NCI-H446 (cell line): ENCODE measurements around the gene UTF1.
"Not testable (repeated sequence)": the region's sequence is repeated elsewhere in the genome, so short reads cannot be mapped to it uniquely, and the experiment has no call there.

Experiments
- DNase-seq, 2 experiments: peaks; one replicate each; lab custom pipeline; 2025; lab: John Stamatoyannopoulos, UW

Gene UTF1

DNA sequence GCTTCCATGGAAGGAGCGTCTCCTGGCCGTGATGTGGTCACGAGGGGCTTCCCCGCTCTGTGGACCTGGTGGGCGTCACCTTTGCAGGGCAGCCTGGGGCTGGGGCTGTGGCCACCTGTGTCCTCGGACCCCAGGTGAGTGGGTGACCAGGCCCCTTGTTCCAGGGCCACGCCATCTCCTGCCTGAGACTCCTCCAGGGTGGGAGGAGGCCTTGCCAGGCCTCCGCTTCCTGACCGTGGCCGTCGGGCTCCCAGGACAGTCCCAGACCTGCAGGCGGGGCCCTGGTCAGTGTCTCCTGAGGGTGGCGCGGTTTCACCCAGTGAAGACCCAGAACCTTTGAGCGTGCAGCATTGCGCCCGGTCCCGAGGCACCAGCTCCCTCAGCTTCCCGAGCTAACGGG, 20.4 kb upstream of the UTF1 start:
- no peak for DNase-seq

DNA sequence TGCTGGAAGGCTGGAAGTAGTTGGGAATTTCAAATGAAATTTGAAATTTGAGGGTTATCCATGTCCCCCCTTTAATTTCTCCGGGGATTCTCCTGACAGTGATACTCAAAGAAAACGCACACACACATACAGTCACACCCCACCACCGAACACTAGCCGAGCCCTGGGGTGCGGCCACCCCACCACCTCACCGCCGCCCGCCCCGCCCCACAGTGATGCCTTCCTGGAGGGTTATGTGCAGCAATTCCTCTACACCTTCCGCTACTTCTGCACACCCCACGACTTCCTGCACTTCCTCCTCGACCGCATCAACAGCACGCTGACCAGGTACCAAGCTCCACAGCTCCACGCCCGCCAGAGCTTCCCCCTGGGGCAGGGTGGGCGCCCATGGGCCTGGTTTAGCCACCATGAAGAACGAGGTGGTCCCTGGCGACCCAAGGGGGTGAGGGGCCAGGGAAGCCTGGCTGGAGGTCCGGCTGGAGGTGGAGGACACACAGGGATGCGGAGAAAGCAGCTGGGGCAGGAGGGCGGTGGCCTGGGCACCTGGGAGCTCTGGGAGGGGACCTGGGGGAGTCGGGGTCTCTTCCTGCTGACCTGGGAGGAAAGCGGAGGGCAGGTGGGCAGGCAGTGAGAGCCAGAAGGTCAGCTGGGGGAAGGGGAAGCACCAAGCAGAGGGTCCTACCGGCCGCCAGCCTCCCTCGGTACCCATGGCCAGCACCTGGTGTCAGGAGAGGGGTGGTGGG, 19.4 kb upstream of the UTF1 start:
- DNase-seq: no peak

DNA sequence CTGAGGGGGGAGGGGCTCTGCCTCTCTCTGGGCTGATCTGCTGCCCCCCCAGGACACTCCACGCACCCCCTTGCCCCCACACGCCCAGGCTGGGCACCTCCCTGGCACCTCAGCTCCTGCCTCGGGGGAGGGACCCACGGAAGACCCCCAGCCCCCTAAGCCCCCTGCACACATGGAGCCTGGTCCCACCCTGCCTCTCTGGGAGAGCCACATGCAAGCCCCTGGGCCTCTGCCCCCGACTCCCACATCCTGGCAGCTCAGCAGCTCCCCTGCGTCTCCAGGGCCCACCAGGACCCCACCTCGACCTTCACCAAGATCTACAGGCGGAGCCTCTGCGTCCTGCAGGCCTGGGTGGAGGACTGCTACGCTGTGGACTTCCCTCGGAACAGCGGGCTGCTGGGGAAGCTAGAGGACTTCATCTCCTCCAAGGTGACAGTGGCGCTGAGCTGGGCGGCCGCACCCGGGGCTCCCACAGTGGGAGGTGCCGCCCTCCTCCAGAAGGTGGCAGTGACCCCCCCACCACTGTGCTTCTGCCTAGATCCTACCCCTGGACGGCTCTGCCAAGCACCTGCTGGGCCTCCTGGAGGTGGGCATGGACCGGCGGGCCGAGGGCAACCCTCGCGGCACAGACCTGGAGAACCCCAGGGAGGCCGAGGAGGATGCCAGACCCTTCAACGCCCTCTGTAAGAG, 18.7 kb upstream of the UTF1 start:
- no peak for DNase-seq

DNA sequence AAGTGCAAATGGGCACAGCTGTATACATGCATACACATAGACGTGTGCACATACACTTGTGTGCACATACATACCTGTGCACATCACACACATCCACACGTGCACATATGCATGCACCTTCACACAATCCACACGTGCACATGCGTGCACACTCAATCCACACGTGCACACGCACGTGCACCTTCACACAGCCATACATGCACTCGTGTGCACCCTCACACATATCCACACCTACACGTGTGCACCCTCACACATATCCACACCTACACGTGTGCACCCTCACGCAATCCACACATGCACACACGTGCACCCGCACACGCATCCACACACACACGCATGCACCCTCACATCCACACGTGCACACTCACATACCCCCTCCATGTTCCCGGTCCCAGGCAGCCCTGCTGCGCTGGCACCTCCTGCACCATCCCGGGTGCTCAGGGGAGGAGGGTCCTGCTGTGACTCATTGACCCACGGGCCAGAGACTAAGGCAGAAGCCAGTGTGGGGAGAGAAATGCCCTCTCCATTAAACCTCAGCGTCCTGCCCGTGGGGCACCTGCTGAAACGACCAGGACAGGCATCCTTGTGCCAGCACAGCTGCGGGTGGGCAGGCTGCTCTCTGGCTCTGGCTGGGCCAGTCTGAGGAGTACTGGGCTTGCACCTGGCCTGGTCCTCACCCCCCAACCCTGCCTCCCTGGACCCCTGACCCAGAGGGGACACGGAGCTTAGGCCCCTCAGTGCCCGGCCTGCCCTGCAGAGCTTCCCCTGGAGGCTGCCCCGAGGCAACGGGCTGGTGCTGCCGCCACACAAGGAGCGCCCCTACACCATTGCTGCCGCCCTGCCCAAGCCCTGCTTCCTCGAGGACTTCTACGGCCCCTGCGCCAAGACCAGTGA, 17.8 kb upstream of the UTF1 start:
- DNase-seq: no peak

DNA sequence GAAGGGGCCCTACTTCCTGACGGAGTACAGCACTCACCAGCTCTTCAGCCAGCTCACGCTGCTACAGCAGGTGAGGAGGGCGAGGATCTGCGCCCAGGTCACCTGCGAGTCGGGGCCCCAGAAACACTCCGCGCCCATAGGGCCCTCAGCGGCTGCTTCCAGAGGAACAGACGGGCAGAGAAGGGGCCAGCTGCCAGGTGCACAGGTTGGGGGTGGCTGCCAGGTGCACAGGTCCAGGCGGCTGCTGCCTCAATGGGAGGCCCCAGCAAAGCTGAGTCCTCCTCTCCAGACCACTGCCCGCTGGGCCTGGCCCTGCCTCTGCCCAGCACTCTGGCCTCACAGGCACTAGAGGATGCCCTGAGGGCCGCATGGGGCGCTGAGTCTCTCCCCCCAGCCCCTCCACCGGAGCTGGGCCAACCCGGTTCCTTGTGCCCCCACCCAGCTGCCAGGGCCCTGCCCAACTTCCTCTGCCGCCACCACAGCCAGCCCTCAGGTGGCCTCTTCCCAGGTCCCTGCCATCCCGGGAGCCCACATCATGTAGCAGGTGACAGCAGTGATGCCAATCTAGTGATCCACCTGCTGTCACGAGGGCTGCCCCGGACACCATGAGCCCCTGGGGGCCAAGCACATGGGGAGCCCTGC, 17.0 kb upstream of the UTF1 start:
- DNase-seq: no peak

DNA sequence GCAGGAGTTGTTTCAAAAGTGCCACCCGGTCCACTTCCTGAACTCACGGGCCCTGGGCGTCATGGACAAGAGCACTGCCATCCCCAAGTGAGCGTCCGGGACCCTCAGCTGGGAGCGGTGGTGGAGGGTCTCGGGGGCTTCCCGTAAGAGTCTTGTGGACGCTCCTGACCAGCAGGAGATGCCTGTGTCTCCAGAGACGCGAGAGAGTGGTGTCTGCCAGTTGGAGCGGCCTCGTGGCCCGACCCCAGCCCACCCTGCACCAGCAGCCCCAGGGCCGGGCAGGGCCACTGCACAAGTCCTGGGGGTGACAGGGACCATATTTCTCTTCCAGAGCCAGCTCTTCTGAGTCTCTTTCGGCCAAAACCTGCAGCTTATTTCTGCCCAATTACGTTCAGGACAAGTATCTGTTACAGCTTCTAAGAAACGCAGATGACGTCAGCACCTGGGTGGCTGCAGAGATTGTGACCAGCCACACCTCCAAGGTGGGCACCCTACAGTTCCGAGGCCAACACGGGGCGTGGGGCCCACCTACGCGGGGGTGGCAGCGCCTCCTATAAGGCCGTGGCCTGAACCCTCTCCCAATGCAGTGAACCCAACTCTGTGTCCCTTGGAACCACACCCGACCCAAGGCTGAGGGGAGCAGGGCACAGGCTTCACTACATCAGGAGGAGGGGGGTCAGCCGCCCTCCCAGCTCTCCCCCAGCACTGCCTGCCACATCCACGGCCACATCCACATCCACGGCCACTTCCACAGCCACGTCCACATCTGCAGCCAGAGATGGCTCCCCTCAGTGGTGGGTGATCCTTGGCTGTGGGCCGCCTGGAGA, 16.2 kb upstream of the UTF1 start:
- no peak for DNase-seq

DNA sequence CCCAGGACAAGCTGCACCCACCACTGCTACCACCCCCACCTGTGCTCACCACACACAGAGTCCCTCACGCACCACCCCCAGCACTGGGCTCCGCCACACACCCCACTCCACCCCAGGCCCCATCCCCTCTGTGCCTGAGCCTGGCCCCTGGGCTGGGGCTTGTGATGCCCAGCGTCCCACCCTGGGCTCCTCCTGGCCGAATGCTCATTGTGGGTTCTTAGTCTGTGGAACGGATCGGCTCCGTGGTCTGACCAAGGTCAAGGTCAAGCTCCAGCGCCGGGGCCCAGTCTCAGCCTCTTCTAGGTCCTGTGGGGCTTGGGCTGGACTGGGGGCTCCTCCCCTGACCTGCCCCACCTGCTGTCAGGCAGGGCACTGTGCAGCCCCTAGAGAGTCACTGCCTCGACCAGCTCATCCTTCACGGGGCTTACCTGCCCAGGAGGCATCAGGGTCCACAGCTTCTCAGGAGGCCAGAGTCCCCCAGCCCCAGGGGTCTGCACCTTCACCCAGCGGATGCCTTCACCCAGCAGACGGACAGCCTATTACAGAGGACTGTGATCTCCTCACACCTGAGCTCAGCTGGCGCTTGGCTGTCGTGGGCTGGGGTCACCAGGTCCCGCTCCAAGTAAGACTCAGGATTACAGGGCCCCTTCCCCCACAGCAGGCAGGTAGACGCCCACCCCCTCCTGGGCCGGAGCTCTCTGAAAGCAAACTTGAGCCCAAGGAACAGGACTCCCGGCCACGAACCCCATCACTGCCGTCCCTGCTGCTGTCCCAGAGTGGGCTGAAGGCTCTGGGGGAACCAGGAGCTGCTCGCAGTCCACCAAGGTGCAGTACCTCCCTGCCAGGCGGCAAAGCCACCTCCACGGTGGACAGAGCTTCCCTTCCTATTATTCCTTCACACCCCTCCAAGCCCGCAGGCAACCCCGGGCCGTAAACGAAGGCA, 15.3 kb upstream of the UTF1 start:
- no peak for DNase-seq

DNA sequence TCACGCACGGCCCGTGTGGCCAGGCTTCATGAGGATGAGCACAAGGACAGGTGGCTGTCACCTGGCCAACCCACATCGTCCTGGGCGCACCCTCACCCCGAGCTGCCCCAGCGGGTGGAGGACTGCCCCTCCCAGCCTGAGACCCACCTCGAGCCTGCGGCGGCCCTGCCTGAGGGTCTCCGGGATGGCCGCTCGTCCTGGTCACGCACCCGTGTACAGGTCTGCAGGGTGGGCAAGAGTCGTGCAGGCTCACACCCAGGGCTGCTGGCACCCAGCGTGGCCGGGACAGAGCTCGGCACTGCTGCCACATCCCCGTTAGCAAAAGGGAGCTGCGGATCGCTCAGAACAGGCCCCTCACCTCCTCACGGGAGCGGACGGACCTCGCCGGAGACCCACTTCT, 14.4 kb upstream of the UTF1 start:
- DNase-seq: no peak

DNA sequence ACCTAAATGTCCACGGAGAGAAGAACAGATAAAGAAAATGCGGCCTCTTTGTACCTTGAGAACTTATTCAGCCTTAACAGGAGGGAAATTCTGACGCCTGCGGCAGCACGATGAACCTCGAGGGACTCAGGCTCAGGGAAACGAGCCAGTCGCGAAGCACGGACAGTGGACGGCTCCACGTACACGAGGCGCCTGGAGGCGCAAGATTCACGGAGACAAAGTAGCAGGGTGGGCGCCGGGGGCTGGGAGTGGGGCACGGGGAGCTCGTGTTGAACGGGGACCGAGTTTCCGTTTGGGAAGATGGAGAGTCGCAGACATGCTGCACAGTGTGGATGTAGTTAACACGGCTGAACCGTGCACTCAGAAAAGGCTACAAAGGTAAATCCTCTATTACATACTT, 13.2 kb upstream of the UTF1 start:
- no peak for DNase-seq

DNA sequence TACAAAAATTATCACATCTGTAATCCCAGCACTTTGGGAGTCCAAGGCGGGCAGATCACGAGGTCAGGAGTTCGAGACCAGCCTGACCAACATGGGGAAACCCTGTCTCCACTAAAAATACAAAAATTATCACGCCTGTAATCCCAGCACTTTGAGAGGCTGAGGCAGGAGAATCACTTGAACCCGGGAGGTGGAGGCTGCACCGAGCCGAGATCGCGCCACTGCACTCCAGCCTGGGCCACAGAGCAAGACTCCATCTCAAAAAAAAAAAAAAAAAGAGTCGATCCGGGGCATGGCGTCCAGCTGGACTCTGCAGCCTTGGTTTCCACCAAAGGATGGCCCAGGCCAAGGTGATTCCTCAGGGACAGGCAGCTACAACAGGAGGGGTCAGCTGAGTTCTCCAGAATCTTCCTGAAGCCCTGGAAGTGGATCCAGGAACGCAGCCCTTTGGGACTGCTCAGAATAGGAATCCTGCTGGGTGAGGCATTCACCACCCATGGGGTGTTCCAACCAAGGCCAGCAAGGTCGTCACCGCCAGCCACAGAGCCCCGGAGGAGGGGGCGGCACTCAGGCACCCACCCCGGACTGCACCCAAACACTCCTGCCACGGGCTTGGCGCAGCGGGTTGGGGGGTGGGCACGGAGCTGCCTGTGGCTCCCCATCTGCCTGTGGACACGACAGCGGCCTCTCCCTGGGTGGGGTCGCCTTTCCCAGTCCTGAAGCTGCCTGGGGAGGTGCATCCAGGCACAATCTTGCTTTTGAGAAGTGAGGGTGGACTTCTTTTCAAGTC, 12.0 kb upstream of the UTF1 start:
- no peak for DNase-seq

DNA sequence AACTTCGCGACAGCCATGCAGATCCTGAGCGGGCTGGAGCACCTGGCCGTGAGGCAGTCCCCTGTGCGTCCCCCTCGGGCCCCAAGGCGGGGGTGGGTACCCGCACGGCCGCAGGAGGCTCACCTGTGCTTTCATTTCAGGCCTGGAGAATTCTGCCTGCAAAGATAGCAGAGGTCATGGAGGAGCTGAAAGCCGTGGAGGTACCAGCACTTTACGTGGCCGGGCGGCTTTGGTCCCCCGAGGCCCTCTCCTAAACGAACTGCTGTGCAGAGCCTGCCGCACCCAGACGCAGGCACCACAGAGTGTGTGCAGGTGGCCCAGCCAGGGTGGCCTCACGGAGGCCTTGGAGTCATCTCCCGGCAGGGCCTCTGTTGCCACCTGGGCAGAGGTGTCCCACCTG, 11.1 kb upstream of the UTF1 start:
- DNase-seq: no peak

DNA sequence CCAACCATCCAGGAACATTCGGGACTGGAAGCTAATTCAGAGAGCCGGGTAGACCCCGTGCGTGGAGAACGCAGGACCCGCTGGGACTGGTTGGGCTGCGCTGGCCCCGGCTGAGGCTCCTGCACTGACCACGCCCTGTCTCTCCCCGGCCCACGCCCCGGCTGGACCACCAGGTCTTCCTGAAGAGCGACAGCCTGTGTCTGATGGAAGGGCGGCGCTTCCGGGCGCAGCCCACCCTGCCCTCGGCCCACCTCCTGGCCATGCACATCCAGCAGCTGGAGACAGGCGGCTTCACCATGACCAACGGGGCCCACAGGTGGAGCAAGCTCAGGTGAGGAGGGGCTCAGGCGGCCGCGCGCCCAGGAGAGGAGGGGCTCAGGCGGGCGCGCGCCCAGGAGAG, 10.2 kb upstream of the UTF1 start:
- no peak for DNase-seq

DNA sequence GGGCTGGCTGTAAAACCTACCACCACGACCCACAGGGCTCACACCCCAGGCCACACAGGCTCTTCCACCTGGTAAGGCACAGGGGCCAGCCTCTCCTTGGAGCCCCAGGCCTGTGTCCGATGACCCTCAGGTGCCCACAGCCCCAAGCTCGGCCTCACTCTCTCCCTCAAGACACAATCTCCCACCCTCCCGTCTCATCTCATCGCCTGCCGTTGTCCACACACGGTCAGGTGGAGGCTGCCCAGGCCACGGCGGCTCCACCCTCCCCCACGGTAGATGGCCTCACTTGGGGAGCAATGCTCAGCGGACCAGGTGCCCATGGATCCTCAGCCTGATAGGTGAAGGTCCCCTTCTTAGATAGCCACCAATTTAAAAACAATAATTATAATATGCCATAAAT, 8.7 kb upstream of the UTF1 start:
- no peak for DNase-seq

DNA sequence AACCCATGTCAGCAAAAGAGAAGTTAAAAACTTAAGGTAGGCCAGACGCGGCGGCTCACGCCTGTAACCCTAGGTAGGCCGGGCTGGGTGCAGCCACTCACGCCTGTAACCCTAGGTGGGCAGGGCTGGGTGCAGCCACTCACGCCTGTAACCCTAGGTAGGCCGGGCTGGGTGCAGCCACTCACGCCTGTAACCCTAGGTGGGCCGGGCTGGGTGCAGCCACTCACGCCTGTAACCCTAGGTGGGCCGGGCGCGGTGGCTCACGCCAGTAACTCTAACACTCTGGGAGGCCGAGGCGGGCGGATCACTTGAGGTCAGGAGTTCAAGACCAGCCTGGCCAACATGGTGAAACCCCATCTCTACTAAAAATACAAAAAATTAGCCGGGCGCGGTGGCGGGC, 8.3 kb upstream of the UTF1 start:
- DNase-seq: not testable (repeated sequence)

DNA sequence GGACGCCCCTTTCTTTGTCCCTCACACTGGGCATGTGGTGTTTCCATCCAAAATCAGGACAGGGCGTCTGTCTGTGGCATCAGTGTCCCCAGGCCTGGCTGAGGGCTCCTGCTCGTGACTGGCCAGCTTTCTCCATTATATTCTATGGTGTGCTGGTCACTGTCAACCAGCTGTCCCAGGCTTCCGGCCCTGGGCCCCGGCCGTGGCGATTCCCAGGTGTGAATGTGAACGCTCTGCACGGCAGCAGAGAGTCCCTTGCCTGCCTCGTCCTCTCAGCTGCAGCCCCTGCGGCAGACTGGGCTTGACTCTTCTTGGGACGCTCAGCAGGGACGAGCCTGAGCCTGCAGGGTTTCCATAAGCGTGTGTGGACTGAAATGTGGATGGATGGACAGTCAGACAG, 5.9 kb upstream of the UTF1 start:
- DNase-seq: no peak

DNA sequence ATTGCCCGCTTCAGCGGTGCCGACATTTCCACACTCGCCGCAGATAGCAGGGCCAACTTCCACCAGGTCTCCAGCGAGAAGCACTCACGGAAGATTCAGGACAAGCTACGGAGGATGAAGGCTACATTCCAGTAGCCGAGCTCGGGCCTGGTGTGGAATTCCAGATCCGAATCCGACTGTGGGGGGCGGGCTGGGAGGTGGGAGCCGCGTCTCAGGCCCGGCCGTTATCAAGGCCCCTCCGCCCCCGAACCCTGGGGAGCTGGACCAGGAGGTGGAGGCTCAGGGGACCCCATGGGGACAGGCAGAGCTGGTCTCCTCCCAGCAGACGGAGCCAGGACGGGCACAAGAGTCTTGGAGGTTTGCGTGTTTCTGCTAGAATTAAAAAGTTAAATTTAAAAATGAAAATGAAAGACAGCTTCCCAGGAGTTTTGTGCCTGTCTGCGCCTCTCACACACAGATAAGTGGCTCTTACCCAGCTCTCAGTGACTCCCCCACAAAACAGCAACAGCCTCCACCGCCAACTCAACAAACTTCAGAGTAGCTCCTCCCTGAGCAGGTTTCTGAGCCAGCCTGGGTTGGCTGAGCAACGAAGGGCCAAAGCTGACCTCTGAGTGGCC, 5.2 kb upstream of the UTF1 start:
- no peak for DNase-seq

DNA sequence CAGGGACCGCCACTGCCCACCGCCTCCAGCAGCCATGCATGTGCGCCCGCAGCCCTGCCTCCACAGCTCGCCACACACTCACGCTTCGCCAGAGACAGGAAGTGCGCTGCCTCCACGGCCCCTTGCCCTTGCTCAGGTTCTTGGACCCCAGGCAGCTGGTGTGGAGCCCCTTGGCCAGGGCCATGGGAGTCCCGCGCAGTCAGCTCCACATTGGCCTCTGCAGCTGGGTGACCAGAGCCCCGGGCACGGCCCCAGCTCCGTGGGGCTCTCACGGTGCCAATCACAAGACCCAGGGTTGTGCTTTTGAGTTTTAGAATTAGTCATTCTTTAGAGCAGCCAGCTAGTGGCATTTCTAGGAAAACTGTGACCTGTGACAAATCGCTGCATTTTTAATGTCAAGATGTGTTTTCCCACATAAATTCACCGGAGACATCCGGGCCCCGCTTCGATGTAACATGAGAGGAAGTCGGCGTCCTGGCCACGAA, 4.3 kb upstream of the UTF1 start:
- DNase-seq: no peak

DNA sequence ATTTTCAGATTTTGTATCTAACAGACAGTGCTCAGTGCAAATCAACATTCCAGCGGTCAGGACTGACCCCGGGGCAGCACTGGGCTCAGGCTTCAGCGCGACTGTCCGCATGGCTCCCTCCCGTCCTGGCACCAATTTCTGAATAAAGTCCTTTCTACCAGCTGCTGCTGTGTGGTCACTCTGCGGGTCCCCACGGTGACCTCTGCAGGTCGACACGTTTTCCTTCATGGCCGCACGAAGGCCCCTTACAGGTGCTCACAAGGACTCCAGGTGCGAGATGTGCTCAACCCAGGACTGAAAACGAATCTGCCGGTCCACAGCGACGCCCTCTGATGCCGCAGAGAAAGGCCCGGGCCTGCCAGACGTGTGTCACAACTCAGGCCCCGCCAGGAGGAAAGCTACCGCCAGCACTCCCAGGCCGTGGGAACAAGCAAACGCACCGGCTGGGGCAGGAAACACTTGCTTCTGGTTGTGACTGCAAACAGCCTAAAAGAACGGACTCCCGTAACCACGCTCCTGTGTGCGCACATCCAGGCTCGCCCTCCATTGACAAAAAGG, 3.7 kb upstream of the UTF1 start:
- no peak for DNase-seq

DNA sequence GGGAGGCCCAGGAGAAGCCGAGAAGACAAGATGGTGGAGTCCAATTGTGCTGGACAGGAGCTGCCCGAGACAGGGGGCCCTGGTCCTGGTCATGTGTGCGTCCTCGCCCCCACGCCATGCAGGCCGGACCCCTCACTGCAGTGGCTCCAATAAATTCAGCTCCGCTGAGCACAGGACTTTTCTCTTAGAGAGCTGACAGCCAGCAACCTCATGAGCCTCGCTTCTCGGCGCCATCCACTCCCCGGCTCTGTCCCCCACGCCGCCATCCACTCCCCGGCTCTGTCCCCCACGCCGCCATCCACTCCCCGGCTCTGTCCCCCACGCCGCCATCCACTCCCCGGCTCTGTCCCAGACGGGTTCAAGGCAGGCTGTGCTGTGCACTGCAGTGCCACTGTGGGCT, 2.8 kb upstream of the UTF1 start:
- no peak for DNase-seq
